NK-92 (cell line): ENCODE results near the gene RAP1A.
"Not testable (repeated sequence)": the region's sequence is repeated elsewhere in the genome, so short reads cannot be mapped to it uniquely, and the experiment has no call there.

Experiments
- DNase-seq: peaks from one replicate; lab custom pipeline; 2025; ENCODE audit not compliant: unreplicated experiment; lab: John Stamatoyannopoulos, UW

RAP1A gene

GRCh38 chr1:111664652-111665051, 45.1 kb downstream of the RAP1A start:
- no peak for DNase-seq

GRCh38 chr1:111665497-111665896, 45.9 kb downstream of the RAP1A start:
- no peak for DNase-seq

- no peak for DNase-seq
These were observed 47.2 kb downstream of the RAP1A start for GRCh38 chr1:111666828-111667227.

GRCh38 chr1:111669268-111669667, 49.7 kb downstream of the RAP1A start:
- no peak for DNase-seq

- DNase-seq, result no peak
These were observed 52.3 kb downstream of the RAP1A start for GRCh38 chr1:111671852-111672251.

GRCh38 chr1:111672331-111672730, 52.7 kb downstream of the RAP1A start:
- DNase-seq, result no peak

GRCh38 chr1:111677604-111678003, 58.0 kb downstream of the RAP1A start:
- no peak for DNase-seq

- DNase-seq, result no peak
These were observed 60.0 kb downstream of the RAP1A start for GRCh38 chr1:111679541-111679940.

GRCh38 chr1:111680212-111680800, 60.7 kb downstream of the RAP1A start:
- not testable (repeated sequence) for DNase-seq

- not testable (repeated sequence) for DNase-seq
These were observed 65.9 kb downstream of the RAP1A start for GRCh38 chr1:111685293-111686153.

GRCh38 chr1:111690306-111690617, 70.7 kb downstream of the RAP1A start:
- DNase-seq, result no peak

GRCh38 chr1:111691886-111692285, 72.3 kb downstream of the RAP1A start:
- DNase-seq, result no peak

GRCh38 chr1:111695801-111696200, 76.2 kb downstream of the RAP1A start:
- no peak for DNase-seq

- no peak for DNase-seq
These were observed 76.7 kb downstream of the RAP1A start for GRCh38 chr1:111696330-111696729.

GRCh38 chr1:111699268-111699667, 79.7 kb downstream of the RAP1A start:
- DNase-seq, result no peak

GRCh38 chr1:111702504-111703050, 83.0 kb downstream of the RAP1A start:
- no peak for DNase-seq

- no peak for DNase-seq
These were observed 84.7 kb downstream of the RAP1A start for GRCh38 chr1:111704240-111704639.

- no peak for DNase-seq
These were observed 85.2 kb downstream of the RAP1A start for GRCh38 chr1:111704776-111705175.

- DNase-seq, result no peak
These were observed 86.3 kb downstream of the RAP1A start for GRCh38 chr1:111705841-111706240.

- DNase-seq, result no peak
These were observed 87.3 kb downstream of the RAP1A start for GRCh38 chr1:111706921-111707320.

- no peak for DNase-seq
These were observed 88.3 kb downstream of the RAP1A start for GRCh38 chr1:111707906-111708305.

- DNase-seq, result no peak
These were observed 90.4 kb downstream of the RAP1A start for GRCh38 chr1:111709986-111710385.
